GM12878 (cell line): ENCODE measurements around the gene RANBP17. TPM values are rescaled to one million over a fixed set of nuclear protein-coding genes. Genes with fewer than 3 reads are reported as not detected.

ENCODE experiments used
- ATAC-seq: fragments of 200-7000 bp; cut with Tn5 transposase; 3 replicates; pipeline ENCODE4 v1.9.1; 2020; ENCODE audit warnings: mild to moderate bottlenecking, moderate library complexity
- BruUV-seq: library from RNA; stranded (reverse); fragments of 400-500 nt; replicated peaks from 2 replicates; lab custom pipeline; 2021; lab: Mats Ljungman, UMichigan
- CTCF ChIA-PET: fragments of 300-600 bp; sonication (Branson Sonifier 250); formaldehyde crosslinking; extraction: SDS; loops from one replicate; lab custom pipeline; 2021; ENCODE audit warnings: inconsistent platforms; lab: Yijun Ruan, JAX
- POLR2A ChIA-PET: fragments of 350-600 bp; formaldehyde crosslinking; extraction: SDS; loops from one replicate; lab custom pipeline; 2021; ENCODE audit warnings: inconsistent platforms; lab: Charles Lee
- RAD21 ChIA-PET: fragments of 300-600 bp; sonication (Branson Sonifier 250); formaldehyde crosslinking; loops from one replicate; lab custom pipeline; 2023; ENCODE audit warnings: antibody characterized with exemption; ENCODE audit not compliant: unreplicated experiment; lab: Charles Lee
- SMC1A ChIA-PET: fragments of 300-600 bp; sonication (Branson Sonifier 250); formaldehyde crosslinking; loops from one replicate; lab custom pipeline; 2023; ENCODE audit not compliant: unreplicated experiment, uncharacterized antibody; lab: Charles Lee
- DNase-seq: peaks from one replicate; pipeline ENCODE4 v3.0.0-alpha.2; 2011; ENCODE audit warnings: low read depth, low spot score
- FAIRE-seq: peaks from 3 replicates; lab custom pipeline; 2011; peaks lifted over from hg19 to GRCh38; lab: Jason Lieb, UNC
- H2AFZ ChIP-seq: 2 replicates; pipeline ENCODE4 v1.6.0; 2011; ENCODE audit warnings: low read depth, low read length, control low read depth; ENCODE audit not compliant: control insufficient read depth
- H3K27ac ChIP-seq: 2 replicates; pipeline ENCODE4 v1.5.1; 2011; ENCODE audit warnings: control low read depth; ENCODE audit not compliant: control insufficient read depth, insufficient read depth
- H3K27me3 ChIP-seq, 2 experiments: replicated peaks in 1 of 2; 2 replicates each; pipeline versions ENCODE4 v1.6.0 to v1.6.1; 2011; ENCODE audit warnings: low read length in 1 of 2; ENCODE audit not compliant: control insufficient read depth in 2 of 2, insufficient read depth in 2 of 2
- H3K36me3 ChIP-seq, 2 experiments: 2 replicates each; pipeline ENCODE4 v1.5.1; 2011; ENCODE audit warnings: low read length in 1 of 2; ENCODE audit not compliant: control insufficient read depth in 2 of 2, insufficient read depth in 2 of 2
- H3K4me1 ChIP-seq: 2 replicates; pipeline ENCODE4 v1.6.1; 2011; ENCODE audit warnings: mild to moderate bottlenecking, low read length, moderate library complexity, mixed read lengths; ENCODE audit not compliant: control insufficient read depth, insufficient read depth
- H3K4me2 ChIP-seq: 2 replicates; pipeline ENCODE4 v1.6.0; 2011; ENCODE audit warnings: control low read depth; ENCODE audit not compliant: control insufficient read depth, insufficient read depth
- H3K4me3 ChIP-seq: fragments of 200-600 bp; sonication (generic); 2 replicates; pipeline ENCODE4 v1.5.1; 2016
- H3K79me2 ChIP-seq: 2 replicates; pipeline ENCODE4 v1.6.0; 2011; ENCODE audit warnings: low read length; ENCODE audit not compliant: control insufficient read depth, insufficient read depth
- H3K9ac ChIP-seq: 2 replicates; pipeline ENCODE4 v1.8.0; 2011; ENCODE audit warnings: low read length, control low read depth, mixed read lengths; ENCODE audit not compliant: control insufficient read depth, insufficient read depth
- H3K9me3 ChIP-seq: replicated peaks from 3 replicates; pipeline ENCODE4 v1.5.1; 2011; ENCODE audit warnings: mild to moderate bottlenecking, low read length; ENCODE audit not compliant: control insufficient read depth, insufficient read depth
- H4K20me1 ChIP-seq: 2 replicates; pipeline ENCODE4 v1.6.0; 2011; ENCODE audit not compliant: control insufficient read depth, insufficient read depth
- ATF2 ChIP-seq: IDR thresholded peaks from 2 replicates; pipeline ENCODE4 v1.6.1; 2012; ENCODE audit warnings: low read length, inconsistent platforms
- ATF3 ChIP-seq: IDR thresholded peaks from 2 replicates; pipeline ENCODE4 v1.6.1; 2011; ENCODE audit warnings: low read depth, mild to moderate bottlenecking, low read length, moderate library complexity, borderline replicate concordance; ENCODE audit errors: extremely low read depth
- BACH1 ChIP-seq: fragments of 450-650 bp; IDR thresholded peaks from 2 replicates; pipeline ENCODE4 v1.6.1; 2017; ENCODE audit warnings: mild to moderate bottlenecking, borderline replicate concordance
- CTCF ChIP-seq, 3 experiments: IDR thresholded peaks in 2 of 3; conservative IDR thresholded peaks in 1 of 3; 2 replicates each; pipeline ENCODE4 v1.5.1; 2011; ENCODE audit warnings: low read depth in 3 of 3, low read length in 3 of 3, mild to moderate bottlenecking in 3 of 3, control low read depth in 2 of 3, moderate library complexity in 2 of 3, inconsistent platforms in 1 of 3, mixed read lengths in 1 of 3; ENCODE audit not compliant: control insufficient read depth in 2 of 3, insufficient read depth in 1 of 3; ENCODE audit errors: extremely low read depth in 1 of 3
- KDM1A ChIP-seq: fragments of 200-600 bp; sonication (generic); IDR thresholded peaks from 2 replicates; pipeline ENCODE4 v1.6.1; 2016; ENCODE audit warnings: borderline replicate concordance
- KLF5 ChIP-seq: fragments of 450-650 bp; IDR thresholded peaks from 2 replicates; pipeline ENCODE4 v1.6.1; 2014; ENCODE audit warnings: mild to moderate bottlenecking; ENCODE audit not compliant: partially characterized antibody
- MLLT1 ChIP-seq: fragments of 450-650 bp; IDR thresholded peaks from 2 replicates; pipeline ENCODE4 v1.6.1; 2016; ENCODE audit warnings: mild to moderate bottlenecking
- MYB ChIP-seq: fragments of 150-350 bp; IDR thresholded peaks from 2 replicates; pipeline ENCODE4 v1.6.1; 2014; ENCODE audit warnings: mild to moderate bottlenecking, low read depth, low read length, borderline replicate concordance
- MYC ChIP-seq: IDR thresholded peaks from 2 replicates; pipeline ENCODE4 v1.6.1; 2011; ENCODE audit warnings: mild to moderate bottlenecking, low read length, moderate library complexity, inconsistent platforms; ENCODE audit not compliant: insufficient read depth, insufficient replicate concordance, insufficient read length, severe bottlenecking
- POLR2AphosphoS5 ChIP-seq: IDR thresholded peaks from 2 replicates; pipeline ENCODE4 v1.6.1; 2011; ENCODE audit warnings: mild to moderate bottlenecking, low read length, inconsistent platforms
- RB1 ChIP-seq: fragments of 450-650 bp; formaldehyde crosslinking; IDR thresholded peaks from 2 replicates; pipeline ENCODE4 v1.6.1; 2017; ENCODE audit warnings: mild to moderate bottlenecking, borderline replicate concordance
- SMARCA5 ChIP-seq: fragments of 450-650 bp; IDR thresholded peaks from 2 replicates; pipeline ENCODE4 v1.6.1; 2017; ENCODE audit warnings: mild to moderate bottlenecking
- STAT3 ChIP-seq: IDR thresholded peaks from 2 replicates; pipeline ENCODE4 v1.6.1; 2011; ENCODE audit warnings: low read depth, low read length, improper control_type of control experiment
- ZNF24 ChIP-seq: fragments of 450-650 bp; IDR thresholded peaks from 2 replicates; pipeline ENCODE4 v1.6.1; 2017; ENCODE audit warnings: antibody characterized with exemption, mild to moderate bottlenecking
- ZNF687 ChIP-seq: fragments of 450-650 bp; IDR thresholded peaks from 2 replicates; pipeline ENCODE4 v1.6.1; 2017; ENCODE audit warnings: mild to moderate bottlenecking, moderate library complexity
- WGBS: methylation state at CpG from one replicate; pipeline ENCODE4 v1.1.6; 2016; ENCODE audit warnings: low lambda C conversion rate; ENCODE audit not compliant: insufficient replicate concordance, insufficient coverage; ENCODE audit errors: missing lambda C conversion rate; 5-methylcytosine and 5-hydroxymethylcytosine counted together
- in situ Hi-C: fragments of 300-500 bp; cut with MboI; formaldehyde crosslinking; loops from 9 replicates; pipeline ENCODE4 v1.14.3; 2018; ENCODE audit warnings: mixed read lengths
- intact Hi-C: fragments of 100-400 bp; cut with micrococcal nuclease; formaldehyde crosslinking; loops from one replicate; pipeline ENCODE4 v1.14.2; 2022; ENCODE audit not compliant: unreplicated experiment
- polyA plus RNA-seq, 11 experiments: library from polyadenylated mRNA; depleted of rRNA in 4 of 11; unstranded in 6 of 11; stranded (reverse) in 5 of 11; fragments of >200 nt; fragmentation: Nextera tagmentation in 4 of 11; fragmentation: Illumina TruSeq in 1 of 11; extraction: Ambion mirVana in 4 of 11; extraction: Trizol in 1 of 11; gene quantifications; 1 replicate in 1 of 11; 2 replicates in 10 of 11; pipeline versions ENCODE4 v1.2.1 to v1.2.3, GENCODE V29; 2011 to 2016; ENCODE audit warnings: inconsistent platforms in 2 of 11, missing spikeins in 2 of 11, low read depth in 1 of 11
- total RNA-seq, 4 experiments: library from RNA; depleted of rRNA in 3 of 4; stranded (reverse); fragments of >200 nt in 3 of 4; fragmentation: Illumina TruSeq in 1 of 4; extraction: Trizol in 1 of 4; gene quantifications; 2 replicates each; pipeline versions ENCODE4 v1.2.1 to v1.2.3, GENCODE V29; 2013 to 2021

RANBP17 gene
- total and polyA plus RNA-seq, 10 of the 15 experiments (the other 5 are each of a cell fraction or from before 2014, with no cell fraction given): 0.10 TPM; not detected in 9

- no peak for DNase-seq
- intact Hi-C loops (no loop called here), in situ Hi-C loops (no loop called here)
- H2AFZ ChIP-seq: no peak overlapping the region
- no peaks in the 10 kb centered on the region for H3K9me3 ChIP-seq
- FAIRE-seq: no peak
- no peaks in the 10 kb centered on the region for H3K4me1 ChIP-seq
- no peaks in the 10 kb centered on the region for H4K20me1 ChIP-seq
- H3K27ac ChIP-seq: no peak overlapping the region
- no peak for ATAC-seq
- H3K36me3 ChIP-seq: no peaks in the 10 kb centered on the region
- SMC1A ChIA-PET: no interaction called here
- WGBS: 0% methylated on average over 1 of the region's 1 CpG
- no peak overlapping the region for H3K4me2 ChIP-seq
- RAD21 ChIA-PET: no interaction called here
- BruUV-seq: no TSS peak
- CTCF ChIA-PET: interaction anchor here (1.1 kb wide), 1 partner anchor 13 kb away, joined by 3 read pairs; no protein-coding TSS in a partner anchor
- no peak overlapping the region for H3K9ac ChIP-seq
- no peak overlapping the region for H3K4me3 ChIP-seq
- no peaks in the 10 kb centered on the region for H3K79me2 ChIP-seq
- H3K27me3 ChIP-seq: no peaks in the 10 kb centered on the region
- POLR2A ChIA-PET: no interaction called here
- TF ChIP-seq SMARCA5 (no peak), MYC (no peak), RB1 (no peak), POLR2AphosphoS5 (no peak), ZNF687 (no peak), ZNF24 (no peak), ATF3 (no peak), CTCF (IDR thresholded peaks at IDR 0.05 in 2 of 3, conservative IDR thresholded peaks at IDR 0.05 in 1 of 3; ENCODE audit: control insufficient read depth in 2 of 3, extremely low read depth in 1 of 3, insufficient read depth in 1 of 3, low read depth in 3 of 3, low read length in 3 of 3) (no peak), KDM1A (no peak), ATF2 (no peak), BACH1 (no peak), MLLT1 (no peak), MYB (no peak), STAT3 (no peak), KLF5 (no peak)
These were observed 293.8 kb downstream of the RANBP17 start for GRCh38 chr5:171155621-171156020.
